ENCODE results near the gene ELP1.
A peak's percentile ranks its signal among the peaks of the same experiment; 100 is the strongest.
"Not testable (repeated sequence)": the region's sequence is repeated elsewhere in the genome, so short reads cannot be mapped to it uniquely, and the experiment has no call there.

The ELP1 gene

DNA sequence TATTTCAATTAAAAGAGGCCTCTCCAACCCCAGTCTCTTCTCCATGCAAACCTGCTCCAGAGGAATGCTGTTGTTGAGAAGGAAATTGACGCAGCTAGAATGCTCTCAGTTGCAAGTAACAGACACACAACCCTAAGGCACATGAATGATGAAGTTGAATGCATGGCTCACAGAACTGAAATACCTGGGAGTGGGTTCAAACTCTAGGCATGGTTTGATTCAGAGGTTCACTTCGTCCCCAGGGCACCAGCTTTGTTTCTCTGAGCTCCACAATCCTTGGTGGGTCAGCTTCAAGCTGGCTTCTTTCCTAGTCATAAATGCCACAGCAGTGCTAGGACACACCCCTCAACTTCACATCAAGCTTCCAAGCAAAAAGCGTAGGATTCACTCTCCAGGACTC lies 82.8 kb downstream of the ELP1 start:
- H3K4me3 ChIP-seq (ENCODE audit: low read length), result no peak overlapping the region
- no peak for DNase-seq (ENCODE audit: low read depth)
- TF ChIP-seq, protein P1, sequence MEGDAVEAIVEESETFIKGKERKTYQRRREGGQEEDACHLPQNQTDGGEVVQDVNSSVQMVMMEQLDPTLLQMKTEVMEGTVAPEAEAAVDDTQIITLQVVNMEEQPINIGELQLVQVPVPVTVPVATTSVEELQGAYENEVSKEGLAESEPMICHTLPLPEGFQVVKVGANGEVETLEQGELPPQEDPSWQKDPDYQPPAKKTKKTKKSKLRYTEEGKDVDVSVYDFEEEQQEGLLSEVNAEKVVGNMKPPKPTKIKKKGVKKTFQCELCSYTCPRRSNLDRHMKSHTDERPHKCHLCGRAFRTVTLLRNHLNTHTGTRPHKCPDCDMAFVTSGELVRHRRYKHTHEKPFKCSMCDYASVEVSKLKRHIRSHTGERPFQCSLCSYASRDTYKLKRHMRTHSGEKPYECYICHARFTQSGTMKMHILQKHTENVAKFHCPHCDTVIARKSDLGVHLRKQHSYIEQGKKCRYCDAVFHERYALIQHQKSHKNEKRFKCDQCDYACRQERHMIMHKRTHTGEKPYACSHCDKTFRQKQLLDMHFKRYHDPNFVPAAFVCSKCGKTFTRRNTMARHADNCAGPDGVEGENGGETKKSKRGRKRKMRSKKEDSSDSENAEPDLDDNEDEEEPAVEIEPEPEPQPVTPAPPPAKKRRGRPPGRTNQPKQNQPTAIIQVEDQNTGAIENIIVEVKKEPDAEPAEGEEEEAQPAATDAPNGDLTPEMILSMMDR (conservative IDR thresholded peaks at IDR 0.05; ENCODE audit: low read length), result no peak

- DNase-seq (ENCODE audit: low read depth), result peak; percentile 32
- H3K4me3 ChIP-seq (ENCODE audit: low read length), result no peak overlapping the region
- TF ChIP-seq, protein P1 (conservative IDR thresholded peaks at IDR 0.05; ENCODE audit: low read length), result peak; percentile 42; the same call in 1 of the 2 replicates
Measured at GRCh38 chr9:108850293-108850897, 83.5 kb downstream of the ELP1 start.

- DNase-seq (ENCODE audit: low read depth); H3K4me3 ChIP-seq (ENCODE audit: low read length): not testable (repeated sequence)
Measured at GRCh38 chr9:108848296-108848695, 85.6 kb downstream of the ELP1 start.

DNA sequence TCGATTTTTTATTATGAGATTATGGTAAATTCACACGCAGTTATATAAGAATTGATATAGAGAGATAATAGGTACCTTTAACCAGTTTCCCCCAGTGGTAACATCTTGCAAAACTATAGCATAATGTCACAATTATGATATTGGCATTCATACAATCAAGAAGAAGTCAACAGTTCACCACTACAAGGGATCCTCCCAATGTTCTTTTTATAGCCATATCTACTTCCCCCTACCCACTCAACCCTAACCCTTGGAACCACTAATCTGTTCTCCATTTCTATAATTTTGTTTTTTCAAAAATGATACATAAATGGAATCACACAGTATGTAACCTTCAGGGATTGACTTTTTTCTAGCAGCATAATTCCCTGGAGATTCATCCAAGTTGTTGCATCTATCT lies 88.0 kb downstream of the ELP1 start:
- TF ChIP-seq, protein P1 (conservative IDR thresholded peaks at IDR 0.05; ENCODE audit: low read length), result no peak
- no peak for DNase-seq (ENCODE audit: low read depth)
- H3K4me3 ChIP-seq (ENCODE audit: low read length), result no peak overlapping the region

DNA sequence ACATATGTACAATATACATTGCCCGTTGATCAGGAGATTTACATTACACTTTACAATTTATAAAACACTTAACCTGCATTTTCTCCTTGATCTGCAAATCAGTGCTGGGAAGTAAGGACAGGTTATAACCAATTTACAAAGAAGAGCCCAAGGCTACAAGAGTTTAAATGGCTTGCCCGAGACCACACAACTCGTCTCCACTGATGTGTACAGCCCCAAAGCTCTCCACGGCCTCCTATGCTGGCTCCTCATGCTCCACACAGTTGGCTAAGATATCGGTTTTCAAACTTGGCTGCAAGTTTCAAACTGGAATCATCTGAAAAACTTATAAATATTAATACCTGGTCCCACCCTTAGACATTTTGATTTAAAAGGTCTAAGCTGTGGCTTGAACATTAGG lies 88.4 kb downstream of the ELP1 start:
- TF ChIP-seq, protein P1 (conservative IDR thresholded peaks at IDR 0.05; ENCODE audit: low read length), result no peak

GRCh38 chr9:108844856-108845255 lies 89.1 kb downstream of the ELP1 start:
- TF ChIP-seq, protein P1 (conservative IDR thresholded peaks at IDR 0.05; ENCODE audit: low read length), result no peak
- no peak for DNase-seq (ENCODE audit: low read depth)
- no peak overlapping the region for H3K4me3 ChIP-seq (ENCODE audit: low read length)

More for the DNA sequence above, 88.4 kb downstream of the ELP1 start:
- no peak for DNase-seq (ENCODE audit: low read depth)
- H3K4me3 ChIP-seq (ENCODE audit: low read length), result no peak overlapping the region

- no peak overlapping the region for H3K4me3 ChIP-seq (ENCODE audit: low read length)
- TF ChIP-seq, protein P1 (conservative IDR thresholded peaks at IDR 0.05; ENCODE audit: low read length), result no peak
- DNase-seq (ENCODE audit: low read depth), result no peak
Measured at GRCh38 chr9:108844391-108844790, 89.5 kb downstream of the ELP1 start.

Data from AG10803 (cell line).